Motor neuron (in vitro differentiated cells): ENCODE measurements around the gene ZDHHC15. TPM values are rescaled to one million over a fixed set of nuclear protein-coding genes. Genes with fewer than 3 reads are reported as not detected.
A peak's percentile ranks its signal among the peaks of the same experiment; 100 is the strongest.
"Not testable (repeated sequence)": the region's sequence is repeated elsewhere in the genome, so short reads cannot be mapped to it uniquely, and the experiment has no call there.

ENCODE experiments used
- ATAC-seq, 8 experiments: fragments of 200-7000 bp; cut with Tn5 transposase; replicated peaks in 6 of 8; 2 replicates each; pipeline ENCODE4 v1.8.0; 2021; ENCODE audit warnings: mild to moderate bottlenecking in 8 of 8, moderate library complexity in 8 of 8
- H3K27ac ChIP-seq, 2 donors: fragments of 250-450 bp; sonication (Bioruptor Pico); 2 replicates each; pipeline ENCODE4 v1.9.0; 2021; ENCODE audit warnings: antibody characterized with exemption in 2 of 2, mild to moderate bottlenecking in 2 of 2, moderate library complexity in 1 of 2
- H3K4me1 ChIP-seq, 2 donors: fragments of 250-450 bp; sonication (Bioruptor Pico); replicated peaks in 1 of 2; 2 replicates each; pipeline ENCODE4 v1.6.1; 2021; ENCODE audit warnings: antibody characterized with exemption in 2 of 2, mild to moderate bottlenecking in 2 of 2, moderate library complexity in 1 of 2
- H3K4me3 ChIP-seq, 5 donors: fragments of 250-450 bp; sonication (Bioruptor Pico); 2 replicates each; pipeline ENCODE4 v1.9.0; 2021; ENCODE audit warnings: antibody characterized with exemption in 5 of 5, mild to moderate bottlenecking in 5 of 5, moderate library complexity in 4 of 5
- WGBS, 10 experiments: fragments of 450-650 bp; shearing (Covaris generic); methylation state at CpG; one replicate each; pipeline ENCODE4 v1.0.0; 2022; 5-methylcytosine and 5-hydroxymethylcytosine counted together
- in situ Hi-C, 9 experiments: fragments of 400-800 bp; cut with MboI; loops; one replicate each; pipeline ENCODE4 v1.15.0; 2021; ENCODE audit warnings: low sequenced_read_pairs in 9 of 9, low pct_unique_long_range_greater_than_20kb in 2 of 9; ENCODE audit not compliant: unreplicated experiment in 9 of 9
- total RNA-seq, 8 experiments: library from RNA; unstranded; fragments of 300-600 nt; gene quantifications; 2 replicates each; pipeline versions ENCODE4 v1.2.3 to v1.2.4, GENCODE V29; 2022

Gene ZDHHC15
- 10 to 100 TPM in 1 of 8 experiments, 1 to 10 TPM in 4, under 1 TPM in 3; 0.10 to 12.0 (median 6.8) TPM for total RNA-seq

- peak; percentile 89 to 98 (median 97) for ATAC-seq
- Histone ChIP-seq H3K4me3 (peak within 1 kb of the TSS; percentile 45 to 65 (median 49)), H3K4me1 (peaks cover 3 to 8% of the 10 kb centered on the region in 2 donors), H3K27ac (peak within 1 kb of the TSS; percentile 69 to 80)
- in situ Hi-C loops, result no loop called here
- 0 to 19% (median 17%) methylated on average over 1 to 15 of the region's 45 CpGs; no CpG with 5 or more reads in 7 of the 10 experiments for WGBS, 10 experiments
Observed at GRCh38 chrX:75522565-75523431, at the start of gene ZDHHC15. Gene ZDHHC15 (minus strand): TSS chrX:75523037. CDS start chrX:75523024, 13 bp downstream.

- in situ Hi-C loops, ATAC-seq, H3K4me1 ChIP-seq, H3K27ac ChIP-seq, H3K4me3 ChIP-seq: not testable (repeated sequence)
- WGBS, 10 experiments, result no CpG with 5 or more reads among the region's 18 CpGs
Observed at GRCh38 chrX:75560544-75560943, 37.7 kb upstream of the ZDHHC15 start.

GRCh38 chrX:75547783-75548182 is 24.9 kb upstream of the ZDHHC15 start:
- H3K4me3 ChIP-seq, result no peak overlapping the region
- in situ Hi-C loops, result no loop called here
- WGBS, 10 experiments, result no CpG with 5 or more reads among the region's 3 CpGs
- no peak overlapping the region for H3K27ac ChIP-seq
- peak in 3 of 8 experiments; percentile 16 to 90 (median 24) for ATAC-seq
- no peaks in the 10 kb centered on the region for H3K4me1 ChIP-seq

- Histone ChIP-seq H3K4me3 (no peak overlapping the region), H3K4me1 (no peaks in the 10 kb centered on the region), H3K27ac (no peak overlapping the region)
- WGBS, 10 experiments, result 0% methylated on average over 2 of the region's 2 CpGs; no CpG with 5 or more reads in 9 of the 10 experiments
- ATAC-seq, result peak in 1 of 8 experiments; percentile 25
- in situ Hi-C loops, result no loop called here
Observed at GRCh38 chrX:75546724-75547511, 24.1 kb upstream of the ZDHHC15 start.

GRCh38 chrX:75544786-75545185 is 21.9 kb upstream of the ZDHHC15 start:
- 32 to 71% (median 60%) methylated on average over 1 to 2 of the region's 2 CpGs; no CpG with 5 or more reads in 7 of the 10 experiments for WGBS, 10 experiments
- Histone ChIP-seq H3K27ac (no peak overlapping the region), H3K4me3 (no peak overlapping the region), H3K4me1 (no peaks in the 10 kb centered on the region)
- in situ Hi-C loops, result no loop called here
- ATAC-seq, result no peak

GRCh38 chrX:75483933-75484332 is 38.9 kb downstream of the ZDHHC15 start:
- Histone ChIP-seq H3K4me1 (no peaks in the 10 kb centered on the region), H3K4me3 (no peak overlapping the region), H3K27ac (no peak overlapping the region)
- in situ Hi-C loops, result no loop called here
- 0 to 36% (median 0%) methylated on average over 1 of the region's 1 CpG; no CpG with 5 or more reads in 7 of the 10 experiments for WGBS, 10 experiments
- no peak for ATAC-seq

- ATAC-seq, in situ Hi-C loops, H3K4me3 ChIP-seq, H3K4me1 ChIP-seq, H3K27ac ChIP-seq: not testable (repeated sequence)
Observed at GRCh38 chrX:75461780-75462179, 61.1 kb downstream of the ZDHHC15 start.

- Histone ChIP-seq H3K4me1 (no peaks in the 10 kb centered on the region), H3K4me3 (no peak overlapping the region), H3K27ac (no peak overlapping the region)
- in situ Hi-C loops, result no loop called here
- ATAC-seq, result no peak
Observed at GRCh38 chrX:75421688-75422230, 101.1 kb downstream of the ZDHHC15 start.

- H3K27ac ChIP-seq, H3K4me1 ChIP-seq, ATAC-seq, in situ Hi-C loops, H3K4me3 ChIP-seq: not testable (repeated sequence)
- WGBS, 10 experiments, result no CpG with 5 or more reads among the region's 24 CpGs
Observed at GRCh38 chrX:75407153-75407552, 115.7 kb downstream of the ZDHHC15 start.

GRCh38 chrX:75390470-75390869 is 132.4 kb downstream of the ZDHHC15 start:
- in situ Hi-C loops, result no loop called here
- peak in 2 of 8 experiments; percentile 53 to 57 for ATAC-seq
- H3K4me3 ChIP-seq, result no peak overlapping the region
- 0 to 100% (median 26%) methylated on average over 1 to 2 of the region's 2 CpGs; no CpG with 5 or more reads in 6 of the 10 experiments for WGBS, 10 experiments
- no peaks in the 10 kb centered on the region for H3K4me1 ChIP-seq
- H3K27ac ChIP-seq, result no peak overlapping the region

- in situ Hi-C loops, result no loop called here
- ATAC-seq, result no peak
Observed at GRCh38 chrX:75369721-75370120, 153.1 kb downstream of the ZDHHC15 start.

GRCh38 chrX:75366861-75367260 is 156.0 kb downstream of the ZDHHC15 start:
- no peak overlapping the region for H3K27ac ChIP-seq
- no peak overlapping the region for H3K4me3 ChIP-seq
- WGBS, 10 experiments, result 27 to 100% (median 95%) methylated on average over 2 of the region's 2 CpGs; no CpG with 5 or more reads in 6 of the 10 experiments
- in situ Hi-C loops, result no loop called here
- peak in 3 of 8 experiments; percentile 59 to 89 (median 78) for ATAC-seq
- no peaks in the 10 kb centered on the region for H3K4me1 ChIP-seq

More at GRCh38 chrX:75369721-75370120, 153.1 kb downstream of the ZDHHC15 start:
- Histone ChIP-seq H3K27ac (no peak overlapping the region), H3K4me3 (no peak overlapping the region), H3K4me1 (no peaks in the 10 kb centered on the region)
- WGBS, 10 experiments, result 0 to 100% (median 52%) methylated on average over 1 of the region's 1 CpG; no CpG with 5 or more reads in 6 of the 10 experiments
